ENCODE results near the gene SLC44A5. TPM values are rescaled to one million over a fixed set of nuclear protein-coding genes. Genes with fewer than 3 reads are reported as not detected.
"Not testable (repeated sequence)": the region's sequence is repeated elsewhere in the genome, so short reads cannot be mapped to it uniquely, and the experiment has no call there.

Gene SLC44A5
- total RNA-seq: 2.7 and 2.8 TPM in 2 replicates
- 1.6 TPM for total RNA-seq (2013)
- 0.12 and 4.2 TPM in 2 replicates for polyA plus RNA-seq
- polyA minus RNA-seq: 3.1 TPM in 1 of 2 replicates, not detected in the other

GRCh38 chr1:75611014-75611413 is at the start of gene SLC44A5:
Gene SLC44A5, minus strand, starts transcription at chr1:75611114. Its CDS starts 69,667 bp downstream, at chr1:75541447.
- no peak within 1 kb of the TSS for H2AFZ ChIP-seq (ENCODE audit: insufficient read depth, low read depth, low read length, poor library complexity, severe bottlenecking)
- no peak within 1 kb of the TSS for H3K4me2 ChIP-seq (replicated peaks; ENCODE audit: low read depth, low read length, poor library complexity, severe bottlenecking)
- no peak for ATAC-seq (ENCODE audit: low read depth)
- H3K27ac ChIP-seq (ENCODE audit: low read length in 2 of 2): no peak within 1 kb of the TSS
- no peak within 1 kb of the TSS for H3K4me3 ChIP-seq (ENCODE audit: control extremely low read depth in 1 of 5, extremely low read depth in 1 of 5, insufficient read depth in 1 of 5, low read depth in 2 of 5, low read length in 4 of 5)
- Mint-ChIP-seq H3K4me3 (no peak within 1 kb of the TSS), H3K9me3 (ENCODE audit: insufficient read depth) (peaks cover 6% of the 10 kb centered on the region), H3K4me1 (peaks cover 13% of the 10 kb centered on the region), H3K27me3 (peaks cover 55% of the 10 kb centered on the region), H3K27ac (no peak within 1 kb of the TSS)
- no peaks in the 10 kb centered on the region for H3K79me2 ChIP-seq (ENCODE audit: control insufficient read depth, insufficient read depth, low read length)
- DNase-seq: no peak
- POLR2A ChIA-PET: no interaction called here
- H3K27me3 ChIP-seq (replicated peaks in 1 of 4; ENCODE audit: control extremely low read depth in 1 of 4, control insufficient read depth in 3 of 4, insufficient read depth in 4 of 4, low read length in 3 of 4): peaks cover 0 to 35% (median 29%) of the 10 kb centered on the region in 4 experiments
- H3K36me3 ChIP-seq (replicated peaks in 1 of 2; ENCODE audit: control extremely low read depth in 1 of 2, control insufficient read depth in 1 of 2, extremely low read depth in 1 of 2, insufficient read depth in 2 of 2, low read length in 1 of 2): no peaks in the 10 kb centered on the region
- no peak for TF ChIP-seq EZH2 (IDR thresholded peaks at IDR 0.05; ENCODE audit: borderline replicate concordance, insufficient read depth, low read depth, low read length, poor library complexity, severe bottlenecking)
- TF ChIP-seq, protein P1, sequence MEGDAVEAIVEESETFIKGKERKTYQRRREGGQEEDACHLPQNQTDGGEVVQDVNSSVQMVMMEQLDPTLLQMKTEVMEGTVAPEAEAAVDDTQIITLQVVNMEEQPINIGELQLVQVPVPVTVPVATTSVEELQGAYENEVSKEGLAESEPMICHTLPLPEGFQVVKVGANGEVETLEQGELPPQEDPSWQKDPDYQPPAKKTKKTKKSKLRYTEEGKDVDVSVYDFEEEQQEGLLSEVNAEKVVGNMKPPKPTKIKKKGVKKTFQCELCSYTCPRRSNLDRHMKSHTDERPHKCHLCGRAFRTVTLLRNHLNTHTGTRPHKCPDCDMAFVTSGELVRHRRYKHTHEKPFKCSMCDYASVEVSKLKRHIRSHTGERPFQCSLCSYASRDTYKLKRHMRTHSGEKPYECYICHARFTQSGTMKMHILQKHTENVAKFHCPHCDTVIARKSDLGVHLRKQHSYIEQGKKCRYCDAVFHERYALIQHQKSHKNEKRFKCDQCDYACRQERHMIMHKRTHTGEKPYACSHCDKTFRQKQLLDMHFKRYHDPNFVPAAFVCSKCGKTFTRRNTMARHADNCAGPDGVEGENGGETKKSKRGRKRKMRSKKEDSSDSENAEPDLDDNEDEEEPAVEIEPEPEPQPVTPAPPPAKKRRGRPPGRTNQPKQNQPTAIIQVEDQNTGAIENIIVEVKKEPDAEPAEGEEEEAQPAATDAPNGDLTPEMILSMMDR (IDR thresholded peaks at IDR 0.05): no peak
- peaks cover 0 to 7% (median 0%) of the 10 kb centered on the region in 3 donors for H3K9me3 ChIP-seq (ENCODE audit: control extremely low read depth in 1 of 3, control insufficient read depth in 2 of 3, insufficient read depth in 1 of 3, low read length in 2 of 3)
- WGBS (ENCODE audit: insufficient coverage): 100% methylated on average over 1 of the region's 1 CpG
- H3K9ac ChIP-seq (ENCODE audit: low read length): no peak within 1 kb of the TSS
- H4K20me1 ChIP-seq (ENCODE audit: control insufficient read depth, insufficient read depth, low read length, poor library complexity, severe bottlenecking): no peaks in the 10 kb centered on the region
- intact Hi-C loops (cut with micrococcal nuclease): no loop called here
- peaks cover 17% of the 10 kb centered on the region in 2 donors for H3K4me1 ChIP-seq (ENCODE audit: control insufficient read depth in 2 of 2, insufficient read depth in 2 of 2, low read length in 2 of 2)
- CTCF ChIA-PET: no interaction called here

GRCh38 chr1:75655931-75656330 is 45.0 kb upstream of the SLC44A5 start:
- Histone ChIP-seq H3K79me2 (ENCODE audit: control insufficient read depth, insufficient read depth, low read length) (no peaks in the 10 kb centered on the region), H2AFZ (ENCODE audit: insufficient read depth, low read depth, low read length, poor library complexity, severe bottlenecking) (no peak overlapping the region), H3K27me3 (replicated peaks in 1 of 4; ENCODE audit: control extremely low read depth in 1 of 4, control insufficient read depth in 3 of 4, insufficient read depth in 4 of 4, low read length in 3 of 4) (no peaks in the 10 kb centered on the region), H3K9ac (ENCODE audit: low read length) (no peak overlapping the region), H3K9me3 (ENCODE audit: control extremely low read depth in 1 of 3, control insufficient read depth in 2 of 3, insufficient read depth in 1 of 3, low read length in 2 of 3) (peaks cover 1 to 17% (median 15%) of the 10 kb centered on the region in 3 donors), H3K27ac (ENCODE audit: low read length in 2 of 2) (no peak overlapping the region), H3K4me1 (ENCODE audit: control insufficient read depth in 2 of 2, insufficient read depth in 2 of 2, low read length in 2 of 2) (no peaks in the 10 kb centered on the region), H3K4me2 (replicated peaks; ENCODE audit: low read depth, low read length, poor library complexity, severe bottlenecking) (no peak overlapping the region), H4K20me1 (ENCODE audit: control insufficient read depth, insufficient read depth, low read length, poor library complexity, severe bottlenecking) (no peaks in the 10 kb centered on the region), H3K36me3 (replicated peaks in 1 of 2; ENCODE audit: control extremely low read depth in 1 of 2, control insufficient read depth in 1 of 2, extremely low read depth in 1 of 2, insufficient read depth in 2 of 2, low read length in 1 of 2) (no peaks in the 10 kb centered on the region), H3K4me3 (ENCODE audit: control extremely low read depth in 1 of 5, extremely low read depth in 1 of 5, insufficient read depth in 1 of 5, low read depth in 2 of 5, low read length in 4 of 5) (no peak overlapping the region)
- ATAC-seq (ENCODE audit: low read depth) (no peak), DNase-seq (no peak)
- Mint-ChIP-seq H3K27ac (no peak overlapping the region), H3K4me3 (no peak overlapping the region), H3K27me3 (peaks cover 26% of the 10 kb centered on the region), H3K4me1 (no peaks in the 10 kb centered on the region), H3K9me3 (ENCODE audit: insufficient read depth) (peaks cover 2% of the 10 kb centered on the region)
- POLR2A ChIA-PET: no interaction called here
- no CpG with 5 or more reads among the region's 1 CpG for WGBS (ENCODE audit: insufficient coverage)
- intact Hi-C loops (cut with micrococcal nuclease): no loop called here
- CTCF ChIA-PET: no interaction called here
- TF ChIP-seq EZH2 (IDR thresholded peaks at IDR 0.05; ENCODE audit: borderline replicate concordance, insufficient read depth, low read depth, low read length, poor library complexity, severe bottlenecking): no peak
- TF ChIP-seq, protein P1 (IDR thresholded peaks at IDR 0.05): no peak

DNA sequence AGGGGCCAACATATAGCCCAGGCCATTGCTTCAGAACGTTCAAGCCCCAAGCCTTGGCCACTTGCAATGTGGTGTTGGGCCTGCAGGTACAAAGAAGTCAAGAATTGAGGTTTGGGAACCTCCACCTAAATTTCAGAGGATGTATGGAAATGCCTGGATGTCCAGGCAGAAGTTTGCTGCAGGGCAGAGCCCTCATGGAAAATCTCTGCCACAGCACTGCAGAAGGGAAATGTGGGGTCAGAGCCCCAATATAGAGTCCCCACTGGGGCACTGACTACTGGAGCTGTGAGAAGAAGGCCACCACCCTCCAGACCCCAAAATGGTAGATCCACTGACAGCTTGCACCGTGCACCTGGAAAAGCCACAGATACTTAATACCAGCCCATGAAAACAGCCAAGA is 36.3 kb upstream of the SLC44A5 start:
- H3K4me3 Mint-ChIP-seq; H3K4me3 ChIP-seq (ENCODE audit: control extremely low read depth in 1 of 5, extremely low read depth in 1 of 5, insufficient read depth in 1 of 5, low read depth in 2 of 5, low read length in 4 of 5); H2AFZ ChIP-seq (ENCODE audit: insufficient read depth, low read depth, low read length, poor library complexity, severe bottlenecking); H3K4me1 ChIP-seq (ENCODE audit: control insufficient read depth in 2 of 2, insufficient read depth in 2 of 2, low read length in 2 of 2); H4K20me1 ChIP-seq (ENCODE audit: control insufficient read depth, insufficient read depth, low read length, poor library complexity, severe bottlenecking); intact Hi-C loops (cut with micrococcal nuclease); H3K36me3 ChIP-seq (replicated peaks in 1 of 2; ENCODE audit: control extremely low read depth in 1 of 2, control insufficient read depth in 1 of 2, extremely low read depth in 1 of 2, insufficient read depth in 2 of 2, low read length in 1 of 2); H3K27me3 Mint-ChIP-seq; CTCF ChIA-PET; H3K4me1 Mint-ChIP-seq; H3K27me3 ChIP-seq (replicated peaks in 1 of 4; ENCODE audit: control extremely low read depth in 1 of 4, control insufficient read depth in 3 of 4, insufficient read depth in 4 of 4, low read length in 3 of 4); H3K27ac ChIP-seq (ENCODE audit: low read length in 2 of 2); H3K4me2 ChIP-seq (replicated peaks; ENCODE audit: low read depth, low read length, poor library complexity, severe bottlenecking); DNase-seq; H3K79me2 ChIP-seq (ENCODE audit: control insufficient read depth, insufficient read depth, low read length); ATAC-seq (ENCODE audit: low read depth); H3K27ac Mint-ChIP-seq; H3K9ac ChIP-seq (ENCODE audit: low read length); POLR2A ChIA-PET: not testable (repeated sequence)
- peaks cover 1 to 11% (median 9%) of the 10 kb centered on the region in 3 donors for H3K9me3 ChIP-seq (ENCODE audit: control extremely low read depth in 1 of 3, control insufficient read depth in 2 of 3, insufficient read depth in 1 of 3, low read length in 2 of 3)
- H3K9me3 Mint-ChIP-seq (ENCODE audit: insufficient read depth): peaks cover 12% of the 10 kb centered on the region
- WGBS (ENCODE audit: insufficient coverage): 67% methylated on average over 2 of the region's 2 CpGs
